ENCODE data around the gene FERMT2. TPM values are rescaled to one million over a fixed set of nuclear protein-coding genes. Genes with fewer than 3 reads are reported as not detected.

The FERMT2 gene
- total RNA-seq, 4 donors from 2014 or later: 98.2 to 201 (median 180) TPM

- no peaks in the 10 kb centered on the region for H3K36me3 ChIP-seq
- no peaks in the 10 kb centered on the region for H3K4me1 ChIP-seq
- intact Hi-C loops (cut with DNase I; ENCODE audit: low total_unique reads): loop anchor here (5.0 kb wide), 1 partner anchor 253 kb away; the partner anchor contains the start of gene ERO1A
- no peaks in the 10 kb centered on the region for H3K27me3 ChIP-seq
- H3K27ac ChIP-seq: peak overlapping the region; percentile 100
- no peak for TF ChIP-seq POLR2A (IDR thresholded peaks at IDR 0.05)
- TF ChIP-seq, protein P1, sequence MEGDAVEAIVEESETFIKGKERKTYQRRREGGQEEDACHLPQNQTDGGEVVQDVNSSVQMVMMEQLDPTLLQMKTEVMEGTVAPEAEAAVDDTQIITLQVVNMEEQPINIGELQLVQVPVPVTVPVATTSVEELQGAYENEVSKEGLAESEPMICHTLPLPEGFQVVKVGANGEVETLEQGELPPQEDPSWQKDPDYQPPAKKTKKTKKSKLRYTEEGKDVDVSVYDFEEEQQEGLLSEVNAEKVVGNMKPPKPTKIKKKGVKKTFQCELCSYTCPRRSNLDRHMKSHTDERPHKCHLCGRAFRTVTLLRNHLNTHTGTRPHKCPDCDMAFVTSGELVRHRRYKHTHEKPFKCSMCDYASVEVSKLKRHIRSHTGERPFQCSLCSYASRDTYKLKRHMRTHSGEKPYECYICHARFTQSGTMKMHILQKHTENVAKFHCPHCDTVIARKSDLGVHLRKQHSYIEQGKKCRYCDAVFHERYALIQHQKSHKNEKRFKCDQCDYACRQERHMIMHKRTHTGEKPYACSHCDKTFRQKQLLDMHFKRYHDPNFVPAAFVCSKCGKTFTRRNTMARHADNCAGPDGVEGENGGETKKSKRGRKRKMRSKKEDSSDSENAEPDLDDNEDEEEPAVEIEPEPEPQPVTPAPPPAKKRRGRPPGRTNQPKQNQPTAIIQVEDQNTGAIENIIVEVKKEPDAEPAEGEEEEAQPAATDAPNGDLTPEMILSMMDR (IDR thresholded peaks at IDR 0.05): peak in 1 of 4 experiments; percentile 14
- peak; percentile 65 to 72 for DNase-seq
- no peaks in the 10 kb centered on the region for H3K9me3 ChIP-seq
- H3K4me3 ChIP-seq: peak overlapping the region; percentile 84 to 86
These were observed 396 bp downstream of the FERMT2 start for GRCh38 chr14:52950410-52950897.

- Histone ChIP-seq H3K9me3 (no peaks in the 10 kb centered on the region), H3K27ac (peak overlapping the region; percentile 100), H3K4me3 (peak overlapping the region; percentile 84 to 86), H3K27me3 (no peaks in the 10 kb centered on the region), H3K36me3 (no peaks in the 10 kb centered on the region), H3K4me1 (peaks cover 0 to 1% of the 10 kb centered on the region in 2 donors)
- TF ChIP-seq POLR2A (IDR thresholded peaks at IDR 0.05): peak; percentile 9 to 16
- TF ChIP-seq, protein P1 (IDR thresholded peaks at IDR 0.05): no peak
- DNase-seq: peak in 1 of 2 donors; percentile 30
- intact Hi-C loops (cut with DNase I; ENCODE audit: low total_unique reads): loop anchor here (5.0 kb wide), 1 partner anchor 253 kb away; the partner anchor contains the start of gene ERO1A
These were observed 990 bp downstream of the FERMT2 start for GRCh38 chr14:52949711-52950409.

DNA sequence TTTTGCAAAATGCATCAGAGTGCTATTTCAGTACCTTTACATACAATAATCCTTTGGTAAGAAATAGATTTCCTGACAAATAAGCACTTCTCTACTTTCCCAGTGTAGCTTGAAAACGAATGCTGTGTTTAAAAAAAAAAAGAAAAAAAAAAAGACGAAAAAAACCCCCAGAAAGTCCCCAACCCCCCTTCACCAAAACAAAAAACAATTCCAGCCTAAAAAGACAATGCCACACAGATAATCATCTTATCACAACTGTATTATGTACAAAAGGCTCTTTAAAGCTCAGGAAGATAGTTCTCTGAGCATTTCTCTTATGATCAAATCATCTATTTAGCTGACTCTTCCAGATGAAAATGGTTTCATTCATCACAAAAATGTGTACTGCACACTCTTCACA is 1.6 kb downstream of the FERMT2 start:
- TF ChIP-seq, protein P1 (IDR thresholded peaks at IDR 0.05): no peak
- no peak for TF ChIP-seq POLR2A (IDR thresholded peaks at IDR 0.05)
- H3K4me1 ChIP-seq: peaks cover 0 to 3% of the 10 kb centered on the region in 2 donors

GRCh38 chr14:52948836-52949235 is 2.0 kb downstream of the FERMT2 start:
- no peaks in the 10 kb centered on the region for H3K9me3 ChIP-seq
- no peak for DNase-seq
- H3K4me3 ChIP-seq: peak overlapping the region; percentile 84 to 86
- TF ChIP-seq, protein P1 (IDR thresholded peaks at IDR 0.05): no peak
- TF ChIP-seq POLR2A (IDR thresholded peaks at IDR 0.05): no peak
- peaks cover 0 to 3% of the 10 kb centered on the region in 2 donors for H3K4me1 ChIP-seq
- H3K27ac ChIP-seq: peak overlapping the region; percentile 100
- H3K27me3 ChIP-seq: no peaks in the 10 kb centered on the region
- intact Hi-C loops (cut with DNase I; ENCODE audit: low total_unique reads): no loop called here
- H3K36me3 ChIP-seq: no peaks in the 10 kb centered on the region

More for the DNA sequence above, 1.6 kb downstream of the FERMT2 start:
- peak overlapping the region; percentile 100 for H3K27ac ChIP-seq
- H3K27me3 ChIP-seq: no peaks in the 10 kb centered on the region
- intact Hi-C loops (cut with DNase I; ENCODE audit: low total_unique reads): no loop called here
- H3K36me3 ChIP-seq: no peaks in the 10 kb centered on the region
- no peak for DNase-seq
- H3K9me3 ChIP-seq: no peaks in the 10 kb centered on the region
- peak overlapping the region; percentile 84 to 86 for H3K4me3 ChIP-seq

DNA sequence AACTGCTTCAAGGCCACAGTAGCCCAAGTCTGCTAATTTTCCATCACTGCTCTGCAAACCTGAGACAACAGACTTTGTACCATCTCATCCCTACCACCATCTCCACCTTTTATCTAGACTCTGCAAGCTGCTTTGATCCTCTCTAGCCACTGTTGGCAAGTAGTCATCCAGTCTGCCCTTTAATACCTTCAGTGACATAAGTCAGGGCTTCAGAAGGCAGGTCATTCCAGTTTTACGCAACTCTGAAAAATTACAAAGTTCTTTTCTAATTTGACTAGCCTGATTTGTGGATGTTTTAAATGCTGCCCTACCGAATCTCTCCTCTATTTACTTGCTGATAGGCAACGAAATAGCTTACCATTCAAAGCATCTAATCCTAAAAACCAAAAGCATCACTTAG is 2.8 kb downstream of the FERMT2 start:
- Histone ChIP-seq H3K27ac (peak overlapping the region in 1 of 2 donors; percentile 18), H3K4me1 (peaks cover 0 to 3% of the 10 kb centered on the region in 2 donors), H3K9me3 (no peaks in the 10 kb centered on the region), H3K4me3 (peak overlapping the region in 1 of 2 donors; percentile 86), H3K27me3 (no peaks in the 10 kb centered on the region), H3K36me3 (no peaks in the 10 kb centered on the region)
- TF ChIP-seq POLR2A (IDR thresholded peaks at IDR 0.05): no peak
- TF ChIP-seq, protein P1 (IDR thresholded peaks at IDR 0.05): no peak
- intact Hi-C loops (cut with DNase I; ENCODE audit: low total_unique reads): no loop called here
- no peak for DNase-seq

Measured in uterus (tissue), 4 donors.